B cell (primary cell): ENCODE results near the gene PHKA2. TPM values are rescaled to one million over a fixed set of nuclear protein-coding genes. Genes with fewer than 3 reads are reported as not detected.

Experiments
- ATAC-seq: fragments of 200-7000 bp; cut with Tn5 transposase; one replicate; pipeline ENCODE4 v1.10.0; 2021; ENCODE audit warnings: low read depth, mild to moderate bottlenecking, moderate number of reproducible peaks, moderate library complexity
- CTCF ChIA-PET: fragments of 350-600 bp; sonication (Branson Sonifier 250); formaldehyde crosslinking; loops from one replicate; lab custom pipeline; 2021; ENCODE audit warnings: antibody characterized with exemption, inconsistent platforms; lab: Charles Lee
- POLR2A ChIA-PET: fragments of 350-600 bp; sonication (Branson Sonifier 250); formaldehyde crosslinking; loops from one replicate; lab custom pipeline; 2021; ENCODE audit warnings: antibody characterized with exemption; lab: Charles Lee
- DNase-seq: peaks from one replicate; pipeline ENCODE4 v3.0.0; 2013
- H2AFZ ChIP-seq: 2 replicates; pipeline ENCODE4 v1.6.1; 2012; ENCODE audit warnings: mild to moderate bottlenecking, low read depth, low read length; ENCODE audit not compliant: insufficient read depth, poor library complexity, severe bottlenecking
- H3K27ac ChIP-seq, 2 donors: 1 replicate in 1 of 2; 2 replicates in 1 of 2; pipeline ENCODE4 v1.5.1; 2012 to 2013; ENCODE audit warnings: low read length in 2 of 2, mild to moderate bottlenecking in 2 of 2, moderate library complexity in 1 of 2
- H3K27me3 ChIP-seq, 4 experiments: fragments of 200-600 bp in 1 of 4; sonication (generic) in 1 of 4; replicated peaks in 1 of 4; 1 replicate in 2 of 4; 2 replicates in 2 of 4; pipeline versions ENCODE4 v1.6.1 to v1.7.0; 2013 to 2016; ENCODE audit warnings: low read length in 3 of 4, mild to moderate bottlenecking in 2 of 4, mixed read lengths in 1 of 4, moderate library complexity in 1 of 4; ENCODE audit not compliant: insufficient read depth in 4 of 4, control insufficient read depth in 3 of 4; ENCODE audit errors: control extremely low read depth in 1 of 4
- H3K36me3 ChIP-seq, 2 experiments: replicated peaks in 1 of 2; 1 replicate in 1 of 2; 2 replicates in 1 of 2; pipeline versions ENCODE4 v1.6.1 to v1.7.1; 2013; ENCODE audit warnings: low read length in 1 of 2; ENCODE audit not compliant: insufficient read depth in 2 of 2, control insufficient read depth in 1 of 2; ENCODE audit errors: control extremely low read depth in 1 of 2, extremely low read depth in 1 of 2
- H3K4me1 ChIP-seq, 2 donors: fragments of 200-600 bp in 1 of 2; sonication (generic) in 1 of 2; 1 replicate in 1 of 2; 2 replicates in 1 of 2; pipeline versions ENCODE4 v1.5.1 to v1.6.1; 2013 to 2017; ENCODE audit warnings: low read length in 2 of 2; ENCODE audit not compliant: control insufficient read depth in 2 of 2, insufficient read depth in 2 of 2
- H3K4me2 ChIP-seq: replicated peaks from 2 replicates; pipeline ENCODE3; 2012; ENCODE audit warnings: mild to moderate bottlenecking, low read depth, low read length; ENCODE audit not compliant: poor library complexity, severe bottlenecking
- H3K4me3 ChIP-seq, 5 experiments: fragments of 200-600 bp in 1 of 5; sonication (generic) in 1 of 5; 1 replicate in 3 of 5; 2 replicates in 2 of 5; pipeline versions ENCODE4 v1.5.1 to v1.7.0; 2011 to 2016; ENCODE audit warnings: low read length in 4 of 5, mild to moderate bottlenecking in 4 of 5, low read depth in 2 of 5, control low read depth in 1 of 5, moderate library complexity in 1 of 5; ENCODE audit not compliant: insufficient read depth in 1 of 5; ENCODE audit errors: control extremely low read depth in 1 of 5, extremely low read depth in 1 of 5
- H3K79me2 ChIP-seq: fragments of 200-600 bp; sonication (generic); one replicate; pipeline ENCODE4 v1.6.0; 2016; ENCODE audit warnings: low read length; ENCODE audit not compliant: control insufficient read depth, insufficient read depth
- H3K9ac ChIP-seq: fragments of 200-600 bp; sonication (generic); 2 replicates; pipeline ENCODE4 v1.6.1; 2017; ENCODE audit warnings: mild to moderate bottlenecking, low read length, moderate library complexity
- H3K9me3 ChIP-seq, 3 donors: one replicate each; pipeline versions ENCODE4 v1.6.1 to v1.7.1; 2013; ENCODE audit warnings: low read length in 2 of 3; ENCODE audit not compliant: control insufficient read depth in 2 of 3, insufficient read depth in 1 of 3; ENCODE audit errors: control extremely low read depth in 1 of 3
- H4K20me1 ChIP-seq: 2 replicates; pipeline ENCODE4 v1.6.0; 2012; ENCODE audit warnings: mild to moderate bottlenecking, low read length; ENCODE audit not compliant: insufficient read depth, control insufficient read depth, poor library complexity, severe bottlenecking
- H3K27ac Mint-ChIP-seq: one replicate; pipeline ENCODE4 v1.8.0; 2021; ENCODE audit warnings: mixed read lengths
- H3K27me3 Mint-ChIP-seq: one replicate; pipeline ENCODE4 v1.8.0; 2021; ENCODE audit warnings: mixed read lengths
- H3K4me1 Mint-ChIP-seq: one replicate; pipeline ENCODE4 v1.8.0; 2021; ENCODE audit warnings: mixed read lengths
- H3K4me3 Mint-ChIP-seq: one replicate; pipeline ENCODE4 v1.8.0; 2021; ENCODE audit warnings: mixed read lengths
- H3K9me3 Mint-ChIP-seq: one replicate; pipeline ENCODE4 v1.8.0; 2022; ENCODE audit warnings: mixed read lengths; ENCODE audit not compliant: insufficient read depth
- EZH2 ChIP-seq: IDR thresholded peaks from 2 replicates; pipeline ENCODE4 v1.6.1; 2012; ENCODE audit warnings: borderline replicate concordance, low read depth, mild to moderate bottlenecking, moderate library complexity, low read length; ENCODE audit not compliant: insufficient read depth, poor library complexity, severe bottlenecking
- WGBS: methylation state at CpG from one replicate; pipeline ENCODE4 v1.1.5; 2013; ENCODE audit warnings: missing lambda C conversion rate; ENCODE audit not compliant: insufficient coverage; 5-methylcytosine and 5-hydroxymethylcytosine counted together
- intact Hi-C: fragments of 100-400 bp; cut with micrococcal nuclease; formaldehyde crosslinking; loops from one replicate; pipeline ENCODE4 v1.10.0; 2022
- polyA plus RNA-seq: library from polyadenylated mRNA; depleted of rRNA; stranded (reverse); fragments of >200 nt; gene quantifications from 2 replicates; pipeline ENCODE4 v1.2.3, GENCODE V29; 2012
- total RNA-seq, 2 donors: library from RNA; stranded (reverse); fragments of 120-200 nt in 1 of 2; gene quantifications; 1 replicate in 1 of 2; 2 replicates in 1 of 2; pipeline versions ENCODE4 v1.2.3 to v1.2.4, GENCODE V29; 2013 to 2022
- TF ChIP-seq, protein P1 (sequence below): fragments of 200-600 bp; IDR thresholded peaks from one replicate; pipeline ENCODE4 v1.8.0; 2022; ENCODE audit warnings: antibody characterized with exemption, mild to moderate bottlenecking

The PHKA2 gene
- total and polyA plus RNA-seq, 2 donors (not counting 1 experiment from before 2014, with no cell fraction given), result 54.6 to 60.6 TPM

DNA sequence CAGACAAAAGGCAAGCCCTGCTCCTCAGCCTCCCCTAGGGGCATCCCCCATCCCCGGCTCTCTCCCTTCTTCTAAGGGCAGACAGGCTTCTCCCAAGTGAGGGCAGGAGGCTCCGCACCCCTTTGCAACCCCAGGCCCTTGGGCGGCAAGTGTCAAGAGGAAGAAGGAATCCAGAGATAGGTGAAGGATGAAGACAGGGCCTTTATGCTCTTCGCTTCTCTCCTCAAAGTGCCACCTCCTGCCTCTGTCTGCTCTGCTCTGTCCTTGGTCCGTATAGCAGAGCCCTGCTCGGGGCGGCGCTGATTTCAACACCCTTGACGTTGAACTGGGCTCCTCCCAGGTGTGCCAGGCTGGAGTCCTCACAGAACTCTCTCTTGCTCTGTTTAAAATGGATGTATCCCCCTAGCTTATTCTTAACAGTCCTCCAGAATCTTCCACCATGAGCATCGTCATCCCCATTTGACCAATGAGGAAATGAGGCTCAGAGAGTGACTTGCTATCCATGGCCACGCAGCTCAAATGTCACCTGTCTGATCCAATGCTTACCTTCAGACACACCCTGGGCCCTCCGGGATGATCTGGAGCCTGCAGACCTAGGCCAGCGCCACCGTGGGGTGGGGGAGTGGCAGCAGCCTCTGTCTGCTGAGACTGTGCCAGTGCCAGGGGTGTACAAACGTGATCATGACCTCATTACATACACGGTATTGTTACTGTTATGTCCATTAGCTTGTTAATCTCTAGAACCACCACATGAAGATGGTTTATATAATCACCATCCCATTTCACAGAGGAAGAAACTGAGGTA, 99.8 kb downstream of the PHKA2 start:
- H3K4me2 ChIP-seq, result no peak overlapping the region
- intact Hi-C loops, result no loop called here

More for the DNA sequence above, 99.8 kb downstream of the PHKA2 start:
- H3K9me3 ChIP-seq, result no peaks in the 10 kb centered on the region
- no peak overlapping the region for H3K4me3 ChIP-seq
- ChIA-PET POLR2A (no interaction called here), CTCF (no interaction called here)
- WGBS, result 92% methylated on average over 9 of the region's 16 CpGs
- H3K9me3 Mint-ChIP-seq, result no peaks in the 10 kb centered on the region
- TF ChIP-seq, protein P1, sequence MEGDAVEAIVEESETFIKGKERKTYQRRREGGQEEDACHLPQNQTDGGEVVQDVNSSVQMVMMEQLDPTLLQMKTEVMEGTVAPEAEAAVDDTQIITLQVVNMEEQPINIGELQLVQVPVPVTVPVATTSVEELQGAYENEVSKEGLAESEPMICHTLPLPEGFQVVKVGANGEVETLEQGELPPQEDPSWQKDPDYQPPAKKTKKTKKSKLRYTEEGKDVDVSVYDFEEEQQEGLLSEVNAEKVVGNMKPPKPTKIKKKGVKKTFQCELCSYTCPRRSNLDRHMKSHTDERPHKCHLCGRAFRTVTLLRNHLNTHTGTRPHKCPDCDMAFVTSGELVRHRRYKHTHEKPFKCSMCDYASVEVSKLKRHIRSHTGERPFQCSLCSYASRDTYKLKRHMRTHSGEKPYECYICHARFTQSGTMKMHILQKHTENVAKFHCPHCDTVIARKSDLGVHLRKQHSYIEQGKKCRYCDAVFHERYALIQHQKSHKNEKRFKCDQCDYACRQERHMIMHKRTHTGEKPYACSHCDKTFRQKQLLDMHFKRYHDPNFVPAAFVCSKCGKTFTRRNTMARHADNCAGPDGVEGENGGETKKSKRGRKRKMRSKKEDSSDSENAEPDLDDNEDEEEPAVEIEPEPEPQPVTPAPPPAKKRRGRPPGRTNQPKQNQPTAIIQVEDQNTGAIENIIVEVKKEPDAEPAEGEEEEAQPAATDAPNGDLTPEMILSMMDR, result no peak
- no peak for TF ChIP-seq EZH2
- no peaks in the 10 kb centered on the region for H3K79me2 ChIP-seq
- no peak overlapping the region for H3K4me3 Mint-ChIP-seq
- DNase-seq (no peak), ATAC-seq (no peak)
- H3K4me1 ChIP-seq, result peaks cover 14 to 20% of the 10 kb centered on the region in 2 donors
- no peak overlapping the region for H3K27ac Mint-ChIP-seq
- peaks cover 24% of the 10 kb centered on the region for H3K4me1 Mint-ChIP-seq
- no peak overlapping the region for H3K9ac ChIP-seq
- H3K36me3 ChIP-seq, result no peaks in the 10 kb centered on the region
- H2AFZ ChIP-seq, result no peak overlapping the region
- H4K20me1 ChIP-seq, result no peaks in the 10 kb centered on the region
- H3K27me3 ChIP-seq, result no peaks in the 10 kb centered on the region
- H3K27me3 Mint-ChIP-seq, result no peaks in the 10 kb centered on the region
- H3K27ac ChIP-seq, result no peak overlapping the region
